AG09309 (cell line): ENCODE data around the gene B3GALT5.

ENCODE experiments used
- DNase-seq: peaks from one replicate; pipeline ENCODE4 v3.0.0-alpha.2; 2010; ENCODE audit warnings: low read depth
- H3K4me3 ChIP-seq: 2 replicates; pipeline ENCODE4 v1.5.1; 2011; ENCODE audit warnings: mild to moderate bottlenecking, low read depth, low read length, moderate library complexity; ENCODE audit not compliant: control insufficient read depth
- CTCF ChIP-seq: IDR thresholded peaks from 2 replicates; pipeline ENCODE4 v1.5.1; 2011; ENCODE audit warnings: mild to moderate bottlenecking, low read depth, low read length, inconsistent platforms; ENCODE audit not compliant: insufficient read depth, control insufficient read depth; ENCODE audit errors: missing control alignments

The B3GALT5 gene

GRCh38 chr21:39663066-39663465, 50.3 kb downstream of the B3GALT5 start:
- H3K4me3 ChIP-seq, result no peak overlapping the region
- no peak for DNase-seq
- TF ChIP-seq CTCF, result no peak

GRCh38 chr21:39663742-39664492, 51.2 kb downstream of the B3GALT5 start:
- DNase-seq, result no peak
- no peak for TF ChIP-seq CTCF
- no peak overlapping the region for H3K4me3 ChIP-seq

GRCh38 chr21:39664586-39664985, 51.8 kb downstream of the B3GALT5 start:
- no peak overlapping the region for H3K4me3 ChIP-seq
- no peak for DNase-seq
- TF ChIP-seq CTCF, result no peak

- TF ChIP-seq CTCF, result no peak
- no peak overlapping the region for H3K4me3 ChIP-seq
- DNase-seq, result no peak
Observed at GRCh38 chr21:39666026-39666425, 53.3 kb downstream of the B3GALT5 start.

- DNase-seq, result no peak
- no peak for TF ChIP-seq CTCF
- H3K4me3 ChIP-seq, result no peak overlapping the region
Observed at GRCh38 chr21:39666681-39667315, 54.1 kb downstream of the B3GALT5 start.

GRCh38 chr21:39667353-39667891, 54.7 kb downstream of the B3GALT5 start:
- TF ChIP-seq CTCF, result no peak
- no peak for DNase-seq

More at GRCh38 chr21:39667353-39667891, 54.7 kb downstream of the B3GALT5 start:
- no peak overlapping the region for H3K4me3 ChIP-seq
